Hematopoietic multipotent progenitor cell (in vitro differentiated cells): Measurements from ENCODE around the gene RIMBP2. TPM values are rescaled to one million over a fixed set of nuclear protein-coding genes. Genes with fewer than 3 reads are reported as not detected.

Experiments
- DNase-seq, 3 donors: peaks; one replicate each; pipeline ENCODE4 v3.0.0-alpha.2; 2011 to 2015; ENCODE audit warnings: low read depth in 2 of 3, low spot score in 2 of 3
- total RNA-seq: library from RNA; depleted of rRNA; stranded (reverse); fragments of >200 nt; gene quantifications from one replicate; pipeline ENCODE4 v1.2.3, GENCODE V29; 2012

The RIMBP2 gene
- total RNA-seq, 1 donor = 0.27 TPM

DNA sequence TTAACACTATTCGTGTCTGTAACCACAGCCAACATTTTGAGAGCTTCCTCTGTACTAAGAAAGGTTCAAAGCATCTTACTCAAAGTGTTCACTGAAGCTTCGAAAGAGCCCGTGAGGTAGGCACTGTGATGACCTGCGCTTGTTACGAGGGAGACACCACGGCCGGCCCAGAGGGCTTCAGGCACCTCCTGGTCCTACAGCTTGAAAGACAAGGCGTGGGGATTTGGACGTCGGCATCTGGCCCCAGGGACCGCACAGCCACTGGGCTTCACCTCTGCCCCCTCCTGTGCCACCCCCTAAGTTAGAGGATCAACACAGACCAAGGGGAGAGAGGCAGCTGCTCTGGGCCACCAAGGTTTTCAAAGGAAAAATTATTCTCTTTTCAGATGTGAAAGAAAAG lies 75.6 kb downstream of the RIMBP2 start:
- no peak for DNase-seq

DNA sequence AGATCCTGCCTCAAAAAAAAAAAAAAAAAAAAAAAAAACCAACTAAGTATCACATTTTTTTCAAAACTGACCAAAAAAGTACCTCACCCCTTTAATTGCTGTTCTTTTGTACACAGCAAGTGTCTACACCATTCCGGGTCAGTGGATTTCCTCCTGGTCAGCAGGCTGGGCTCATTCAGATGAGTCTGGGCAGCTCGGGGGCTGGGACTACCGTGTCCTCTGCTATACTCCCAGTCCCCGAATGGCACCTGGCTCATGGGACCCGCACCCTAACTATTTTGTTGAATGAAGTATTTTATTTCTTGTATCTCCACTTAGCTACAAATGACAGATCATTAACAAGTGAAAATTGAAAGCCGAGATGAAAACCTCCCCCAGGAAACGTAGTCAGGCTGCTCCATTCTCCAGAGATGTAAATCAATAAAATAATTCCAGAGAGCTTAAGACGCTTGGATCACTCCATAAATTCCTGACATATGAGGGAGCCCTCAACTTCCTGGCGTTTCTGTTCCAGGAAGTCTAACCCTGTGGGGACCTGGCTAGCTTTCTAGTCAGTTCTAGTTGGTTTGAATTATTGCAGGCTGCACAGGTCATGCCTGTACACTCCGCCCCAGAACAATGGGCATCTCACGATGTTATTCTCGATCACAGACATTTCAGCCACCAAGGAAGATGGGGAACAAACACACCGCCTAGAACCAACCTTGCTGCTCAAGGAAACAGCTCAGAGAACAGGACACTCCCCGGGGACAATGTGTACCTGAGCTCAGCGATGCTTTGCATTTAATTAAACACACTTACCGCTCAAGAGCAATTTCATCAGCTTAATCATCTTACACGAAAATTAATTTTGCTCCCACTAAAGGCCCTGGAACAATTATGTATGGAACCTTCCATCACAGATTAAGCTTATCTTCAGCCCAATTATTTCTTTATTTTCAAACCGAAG lies 76.3 kb downstream of the RIMBP2 start:
- no peak for DNase-seq

DNA sequence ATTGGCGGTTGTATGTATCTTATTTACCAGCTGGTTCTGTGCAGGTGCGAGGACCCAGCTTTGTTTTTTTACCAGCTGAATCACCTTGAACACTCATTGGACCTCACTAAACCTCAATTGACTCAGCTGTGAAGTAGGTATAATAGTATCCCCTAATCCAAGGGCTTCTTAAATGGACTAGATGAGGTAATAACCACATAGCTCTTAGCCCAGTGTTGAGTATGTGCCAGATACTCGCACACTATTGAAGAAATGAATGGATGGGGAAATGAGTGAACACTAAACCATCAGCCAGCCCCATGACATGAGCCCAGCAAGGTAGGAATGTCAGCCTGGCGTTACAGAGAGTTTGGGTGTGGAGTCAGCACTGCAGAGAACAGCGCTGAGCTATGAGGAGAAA lies 79.7 kb downstream of the RIMBP2 start:
- no peak for DNase-seq

- no peak for DNase-seq
These were observed 81.2 kb downstream of the RIMBP2 start for GRCh38 chr12:130634866-130635265.

DNA sequence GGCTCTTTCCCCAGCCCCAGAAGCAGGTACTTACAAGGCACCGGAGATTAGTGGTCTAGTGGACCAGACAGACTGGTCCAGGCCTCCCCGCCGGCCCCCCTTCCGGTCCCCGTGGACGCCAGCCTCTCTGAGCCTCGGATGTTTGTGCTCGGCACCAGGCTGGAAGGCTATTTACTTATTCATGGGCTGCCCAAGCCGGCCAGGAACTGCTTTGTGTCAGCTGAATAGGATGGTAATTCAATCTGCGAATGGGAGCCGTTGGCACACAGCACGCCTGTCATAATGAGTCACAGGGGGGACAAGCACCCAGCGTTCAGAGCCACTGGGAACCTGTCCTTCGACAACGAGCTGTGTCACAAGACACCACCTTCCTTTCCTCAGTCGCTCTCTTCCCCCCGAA lies 82.3 kb downstream of the RIMBP2 start:
- DNase-seq = no peak

DNA sequence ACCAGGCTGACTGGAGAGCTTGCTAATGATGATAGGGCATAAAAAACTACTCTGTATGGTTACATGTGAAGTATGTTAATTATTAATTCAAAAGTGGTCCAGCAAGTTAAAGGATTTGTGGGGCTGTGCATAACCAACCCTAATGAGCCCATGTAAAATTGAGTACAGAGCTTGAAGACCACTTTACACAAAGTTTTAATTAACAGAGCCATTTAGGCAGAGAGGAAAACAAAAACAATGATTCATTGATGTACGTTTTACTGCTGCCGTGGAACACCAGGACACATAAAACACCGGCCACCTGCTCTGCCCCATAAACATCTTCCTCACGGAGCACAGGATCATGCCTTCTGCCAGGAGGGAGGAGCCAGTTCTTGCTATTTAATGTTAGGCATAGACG lies 83.5 kb downstream of the RIMBP2 start:
- no peak for DNase-seq

- no peak for DNase-seq
These were observed 87.8 kb downstream of the RIMBP2 start for GRCh38 chr12:130628304-130628703.

DNA sequence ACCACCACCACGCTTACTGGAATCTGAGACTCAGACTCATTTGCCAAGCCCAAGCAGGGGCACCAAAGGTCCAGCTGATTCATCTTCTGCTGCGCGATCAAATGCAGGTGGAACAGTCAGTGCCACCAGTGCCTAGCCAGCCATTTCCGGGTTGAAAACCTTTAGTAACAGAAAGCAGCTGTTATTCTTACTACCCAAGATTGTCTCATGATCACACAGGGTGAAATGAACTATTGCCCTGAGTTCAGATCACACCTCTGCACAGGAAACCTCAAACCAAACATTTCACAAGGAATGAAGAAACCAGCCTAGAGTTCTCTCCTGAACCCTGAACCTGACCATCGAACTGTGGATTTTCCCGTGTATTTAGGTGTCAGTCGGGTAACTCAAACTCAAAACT lies 88.9 kb downstream of the RIMBP2 start:
- DNase-seq = no peak

DNA sequence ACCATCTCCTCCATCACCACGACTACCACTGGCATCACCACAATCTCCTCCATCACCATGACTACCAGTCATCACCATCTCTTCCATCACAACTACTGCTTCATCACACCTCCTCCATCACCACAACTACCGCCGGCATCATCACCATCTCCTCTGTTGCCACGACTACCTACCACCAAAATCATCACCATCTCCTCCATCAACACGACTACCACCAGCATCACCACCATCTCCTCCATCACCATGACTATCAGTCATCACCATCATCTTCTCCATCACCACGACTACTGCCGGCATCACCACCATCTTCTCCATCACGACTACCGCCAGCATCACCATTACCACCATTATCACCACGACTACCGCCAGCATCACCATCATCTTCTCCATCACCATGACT lies 89.5 kb downstream of the RIMBP2 start:
- DNase-seq = no peak

DNA sequence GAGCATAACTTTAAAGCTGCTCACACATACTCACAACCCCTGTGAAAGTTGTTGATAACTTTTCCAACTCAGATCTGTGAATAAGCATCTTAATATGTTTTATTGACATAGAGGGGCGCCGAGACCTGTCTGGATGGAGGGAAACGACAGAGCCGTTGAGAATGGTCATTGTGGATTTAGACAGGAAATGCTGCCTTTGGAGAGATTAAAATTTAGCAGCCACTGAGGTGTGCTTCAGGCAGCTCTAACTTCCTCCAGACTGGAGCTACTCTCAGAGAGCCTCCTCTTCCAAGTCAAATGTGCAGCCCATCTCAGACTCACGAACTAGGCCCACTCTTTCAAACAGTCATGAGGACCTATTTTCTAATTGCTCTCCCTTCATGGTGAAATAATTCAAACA lies 90.9 kb downstream of the RIMBP2 start:
- DNase-seq = peak in 1 of 3 donors; percentile 18

GRCh38 chr12:130622803-130623202 lies 93.3 kb downstream of the RIMBP2 start:
- no peak for DNase-seq

GRCh38 chr12:130621696-130622298 lies 94.3 kb downstream of the RIMBP2 start:
- no peak for DNase-seq

DNA sequence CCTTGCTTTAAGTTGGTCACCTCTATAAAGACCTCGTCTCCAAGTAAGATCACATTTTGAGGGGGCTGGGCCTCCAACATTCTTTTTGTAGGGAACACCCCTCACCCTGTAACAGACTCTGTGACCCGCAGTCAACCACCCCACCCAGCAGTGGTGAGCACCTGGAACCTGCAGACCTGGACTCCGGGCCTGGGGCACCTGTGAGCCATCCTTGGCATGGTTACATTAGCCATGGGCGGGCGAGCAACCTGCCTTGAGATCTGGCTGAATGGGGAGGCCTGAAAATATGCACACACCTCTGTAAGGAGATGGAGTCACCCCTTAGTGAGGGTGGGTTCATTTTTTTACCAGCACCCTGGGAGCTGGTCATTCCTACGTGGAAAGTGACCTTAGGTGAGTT lies 95.3 kb downstream of the RIMBP2 start:
- DNase-seq = no peak

DNA sequence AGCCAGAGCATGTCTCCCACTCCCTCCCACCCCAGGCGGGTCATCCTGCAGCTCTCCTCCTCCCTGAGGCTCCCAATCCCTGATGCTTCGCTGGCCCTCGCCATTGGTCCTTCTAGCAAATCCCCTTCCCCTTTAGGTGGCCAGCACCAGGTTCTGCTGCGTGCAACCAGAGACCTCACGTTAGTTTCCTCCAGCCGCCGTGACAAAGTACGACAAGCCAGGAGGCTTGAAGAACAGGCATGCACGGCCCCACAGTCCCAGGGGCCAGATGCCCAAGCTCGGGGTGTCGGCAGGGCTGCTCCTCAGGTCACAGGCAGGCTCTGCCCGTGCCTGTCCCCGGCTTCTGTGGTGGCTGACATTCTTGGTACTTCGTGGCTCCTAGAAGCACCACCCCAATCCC lies 95.8 kb downstream of the RIMBP2 start:
- no peak for DNase-seq

- DNase-seq = peak in 1 of 3 donors; percentile 37
These were observed 96.6 kb downstream of the RIMBP2 start for GRCh38 chr12:130619385-130620001.

GRCh38 chr12:130617219-130617618 lies 98.9 kb downstream of the RIMBP2 start:
- no peak for DNase-seq

- DNase-seq = no peak
These were observed 100.2 kb downstream of the RIMBP2 start for GRCh38 chr12:130615861-130616345.

DNA sequence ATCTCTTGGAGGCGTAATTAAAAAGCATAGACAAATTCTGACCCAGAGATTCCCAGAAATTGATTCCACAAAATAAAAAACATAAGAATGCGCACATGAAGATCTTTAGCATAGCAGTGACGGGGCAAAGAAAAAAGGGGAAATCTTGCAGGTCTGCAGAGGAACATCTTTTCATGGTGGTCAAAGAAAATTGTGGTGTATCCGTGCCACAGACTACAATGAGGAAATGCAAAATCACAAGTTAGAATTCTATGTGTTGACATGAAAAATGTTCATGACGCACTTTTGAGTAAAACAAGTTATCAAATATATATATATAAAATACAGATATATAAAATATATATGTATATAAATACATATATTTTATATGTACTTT lies 101.6 kb downstream of the RIMBP2 start:
- DNase-seq = no peak

DNA sequence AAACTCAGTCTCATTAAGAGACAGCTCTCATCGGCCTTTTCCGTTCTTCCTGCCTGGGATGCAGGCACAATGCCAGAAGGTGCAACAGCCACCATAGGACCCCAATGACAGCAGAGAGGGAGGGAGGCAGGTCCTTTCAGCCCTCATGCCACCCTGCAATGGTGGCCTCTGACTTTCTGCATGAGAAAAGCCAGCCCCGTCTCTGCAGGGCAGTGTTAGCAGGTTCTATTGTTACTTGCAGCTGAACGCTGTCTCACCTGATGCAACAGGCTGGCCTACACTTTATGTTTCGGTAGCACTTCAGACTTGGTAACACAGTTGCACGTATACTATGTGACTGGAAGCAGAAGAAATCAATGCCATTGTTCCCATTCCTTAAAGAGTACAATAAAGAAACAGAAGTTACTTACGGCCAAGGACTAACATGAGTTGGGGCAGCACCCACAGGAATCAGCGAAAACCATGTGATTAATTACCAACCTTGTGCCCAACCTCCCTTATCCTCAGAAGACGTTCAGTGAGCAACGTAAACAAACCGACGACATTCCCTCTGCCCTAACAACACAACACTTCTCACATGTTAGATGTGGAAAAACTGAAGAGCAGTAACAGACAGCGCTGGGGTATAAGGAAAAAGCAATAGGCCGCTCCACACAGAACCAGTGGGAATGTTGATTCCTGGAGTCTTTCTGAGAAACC lies 102.1 kb downstream of the RIMBP2 start:
- no peak for DNase-seq

DNA sequence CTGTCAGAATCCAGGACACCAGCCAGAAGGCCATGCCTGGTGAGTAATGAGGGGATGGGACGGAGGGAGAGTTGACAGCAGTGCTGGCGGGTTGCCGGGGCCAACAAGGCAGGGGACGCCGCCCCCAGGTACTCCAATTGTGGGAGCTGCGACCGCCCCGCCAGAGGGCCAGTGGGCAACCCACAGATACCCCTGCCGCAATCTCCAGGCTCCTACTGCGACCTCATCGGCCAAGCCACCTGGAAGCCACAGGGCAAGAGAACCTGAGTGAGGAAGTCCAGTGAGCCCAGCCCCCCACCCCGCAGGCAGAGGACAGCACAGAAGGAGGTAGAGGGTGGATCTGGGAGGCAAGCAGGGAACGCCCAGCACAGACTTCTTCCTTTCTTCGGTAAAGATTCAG lies 103.0 kb downstream of the RIMBP2 start:
- DNase-seq = no peak
